ENCODE measurements around the gene APOBEC3B.

The APOBEC3B gene

DNA sequence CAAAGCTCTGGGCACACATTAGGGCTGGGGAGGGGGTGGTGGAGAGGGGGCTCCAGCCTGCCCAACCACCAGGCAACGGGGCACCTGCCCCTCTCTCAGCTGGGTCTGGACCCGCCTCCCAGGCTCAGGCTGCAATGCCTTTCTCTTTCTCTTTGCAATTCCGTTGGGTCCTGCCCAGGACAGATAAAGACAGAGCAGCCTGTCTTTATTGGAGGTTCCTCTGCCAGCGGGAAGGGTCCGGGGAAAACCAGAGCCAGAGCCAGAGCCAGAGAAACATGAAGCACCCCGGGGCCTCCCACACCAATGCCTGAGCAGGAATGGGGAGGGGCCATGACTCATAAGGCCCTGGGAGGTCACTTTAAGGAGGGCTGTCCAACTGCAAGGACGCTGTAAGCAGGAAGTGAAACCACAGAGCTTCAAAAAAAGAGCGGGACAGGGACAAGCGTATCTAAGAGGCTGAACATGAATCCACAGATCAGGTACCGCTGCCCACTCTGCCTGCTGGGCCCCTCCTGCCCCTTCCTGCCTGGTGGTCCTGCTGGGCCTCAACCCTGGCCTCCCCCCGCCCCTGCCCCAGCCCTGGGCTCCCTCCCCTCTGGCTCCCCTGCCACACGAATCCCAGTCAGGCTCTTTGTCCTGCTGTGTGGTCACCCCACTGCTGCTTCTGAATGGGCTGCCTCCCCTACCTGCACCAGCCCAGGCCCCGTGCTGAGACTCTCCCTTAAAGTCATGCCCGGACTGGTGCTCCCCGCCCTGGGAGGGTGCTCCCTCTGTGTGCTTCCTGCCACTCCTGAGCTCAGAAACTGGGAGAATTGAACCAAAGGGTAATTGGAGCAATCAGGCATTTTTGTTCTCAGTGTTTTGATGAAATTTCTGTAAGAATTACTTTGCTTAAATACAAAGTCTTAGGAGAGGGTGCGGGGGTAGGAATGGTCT is at the start of gene APOBEC3B:
APOBEC3B (plus strand) TSS at position 356 of the 936 bp plus-strand sequence; CDS start at position 463, 107 bp downstream.
- peak; percentile 77 for DNase-seq

DNA sequence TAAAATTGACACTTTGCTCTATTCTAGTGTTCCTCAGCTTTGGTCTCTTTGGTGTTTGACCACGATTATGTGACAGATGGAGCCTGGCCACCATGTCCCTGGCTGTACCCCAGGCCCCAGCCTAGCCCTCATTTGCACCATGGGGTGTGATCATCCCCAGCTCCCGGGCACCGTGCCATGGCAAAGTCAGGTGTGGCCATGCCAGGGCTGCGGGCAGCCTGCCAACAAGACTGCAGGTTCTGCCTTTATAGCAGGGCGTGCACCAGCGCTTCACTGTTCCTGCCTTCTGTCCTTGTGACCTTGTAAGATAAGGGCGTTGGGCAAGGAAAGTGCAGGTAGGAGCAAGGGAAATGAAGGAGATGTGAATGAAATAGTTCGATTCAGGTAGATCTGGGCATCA is 47.1 kb upstream of the APOBEC3B start:
- no peak for DNase-seq

DNA sequence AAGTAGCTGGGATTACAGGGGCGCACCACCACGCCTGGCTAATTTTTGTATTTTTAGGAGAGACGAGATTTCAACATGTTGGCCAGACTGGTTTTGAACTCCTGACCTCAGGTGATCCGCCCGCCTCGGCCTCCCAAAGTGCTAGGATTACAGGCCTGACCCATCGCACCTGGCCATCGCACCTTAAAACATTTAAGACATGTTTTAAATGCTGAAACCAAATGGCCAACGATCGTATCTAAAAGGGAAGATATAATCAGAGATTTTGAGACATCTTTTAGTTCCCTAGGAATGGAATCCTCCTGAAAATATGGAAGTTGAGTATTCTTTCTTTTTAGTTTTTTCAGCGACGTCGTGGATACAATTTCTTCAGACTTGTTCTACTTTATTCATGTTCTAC is 46.5 kb upstream of the APOBEC3B start:
- no peak for DNase-seq

DNA sequence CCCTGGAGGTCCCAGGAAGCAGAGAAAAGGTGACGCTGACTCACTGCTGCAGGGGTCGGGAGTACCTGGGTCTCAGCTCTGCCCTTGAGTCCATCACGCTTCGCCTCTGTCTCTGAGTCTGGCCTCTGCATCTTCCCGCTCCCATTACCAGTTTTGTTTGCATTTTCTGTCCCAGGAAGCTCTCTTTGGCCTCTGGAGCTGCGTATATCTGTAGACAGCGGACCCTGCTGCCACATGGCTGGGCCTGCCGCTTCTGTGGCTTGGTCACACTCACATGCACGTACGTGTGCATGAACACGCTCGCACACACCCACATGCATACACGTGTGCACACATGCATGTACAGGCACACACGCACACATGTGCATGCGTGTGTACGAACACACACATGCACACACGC is 45.6 kb upstream of the APOBEC3B start:
- DNase-seq, result no peak

DNA sequence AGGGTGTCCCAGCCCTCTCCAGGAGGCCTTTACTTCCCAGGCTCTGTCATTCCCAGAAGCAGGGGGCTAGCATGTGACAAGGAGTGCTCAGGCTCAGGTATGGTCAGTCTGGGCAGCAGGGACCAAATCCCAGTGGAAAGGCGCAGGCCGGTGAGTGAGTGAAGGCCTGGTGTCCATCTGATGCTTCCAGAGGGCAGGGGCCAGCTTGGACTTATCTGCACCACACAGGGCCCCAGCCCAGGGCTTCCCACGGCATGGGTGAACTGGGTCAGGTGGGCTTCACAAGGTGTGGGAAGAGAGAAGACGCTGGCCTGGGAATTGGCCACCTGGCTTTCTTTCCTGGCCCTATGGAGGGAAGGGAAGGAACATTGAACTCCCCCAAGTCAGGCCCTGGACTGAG is 45.1 kb upstream of the APOBEC3B start:
- no peak for DNase-seq

DNA sequence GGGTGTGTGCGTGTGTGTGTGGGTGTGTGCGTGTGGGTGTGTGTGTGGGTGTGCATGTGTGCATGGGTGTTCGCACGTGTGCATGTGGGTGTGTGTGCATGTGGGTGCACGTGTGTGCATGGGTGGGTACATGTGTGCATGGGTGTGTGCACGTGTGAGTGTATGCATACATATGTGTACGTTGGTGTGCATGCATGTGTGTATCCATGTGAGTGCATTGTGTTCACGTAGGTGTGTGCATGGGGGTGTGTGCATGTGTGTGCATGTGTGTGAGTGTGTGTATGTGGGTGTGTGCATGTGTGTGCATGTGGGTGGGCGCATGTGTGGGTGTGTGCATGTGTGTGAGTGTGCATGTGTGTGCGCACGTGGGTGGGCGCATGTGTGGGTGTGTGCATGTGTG is 44.6 kb upstream of the APOBEC3B start:
- DNase-seq, result no peak

DNA sequence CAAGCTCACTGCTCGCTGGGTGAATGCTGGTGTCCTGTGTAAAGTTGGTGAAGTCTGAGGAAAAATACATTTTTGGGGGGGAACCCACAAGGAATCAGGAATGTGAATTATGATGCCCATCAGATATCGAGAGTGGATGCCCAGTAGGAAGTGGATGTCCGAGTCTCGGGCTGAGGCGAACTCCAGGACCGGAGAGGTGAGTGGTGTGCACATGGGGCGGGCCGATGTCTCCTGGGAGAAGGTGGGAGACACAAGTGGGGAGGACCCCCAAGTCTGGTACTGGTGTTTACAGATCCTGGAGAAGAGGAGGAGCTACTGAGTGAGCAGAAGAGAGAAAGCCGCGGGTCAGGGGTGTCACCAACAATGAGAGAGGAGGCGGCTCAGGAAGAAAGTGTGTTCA is 43.9 kb upstream of the APOBEC3B start:
- no peak for DNase-seq

DNA sequence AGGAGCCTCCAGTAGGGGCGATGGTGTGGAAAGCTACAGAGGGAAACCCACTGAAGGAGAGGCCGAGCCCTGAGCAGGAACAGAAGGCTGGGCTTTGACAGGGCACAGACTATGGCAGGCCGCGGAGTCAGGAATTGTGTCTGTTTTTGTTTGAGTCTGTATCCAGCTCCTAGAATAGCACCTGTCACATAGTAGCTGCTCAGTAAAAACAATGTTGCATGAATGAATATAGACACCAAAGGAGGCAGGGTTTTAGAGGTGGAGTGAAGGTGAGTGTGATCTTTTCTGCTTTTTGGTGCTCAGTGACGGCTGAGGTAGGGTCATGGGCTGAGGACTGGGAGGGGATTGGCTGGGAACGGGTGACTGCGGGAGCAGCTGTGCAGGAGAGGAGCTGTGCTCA is 43.2 kb upstream of the APOBEC3B start:
- no peak for DNase-seq

DNA sequence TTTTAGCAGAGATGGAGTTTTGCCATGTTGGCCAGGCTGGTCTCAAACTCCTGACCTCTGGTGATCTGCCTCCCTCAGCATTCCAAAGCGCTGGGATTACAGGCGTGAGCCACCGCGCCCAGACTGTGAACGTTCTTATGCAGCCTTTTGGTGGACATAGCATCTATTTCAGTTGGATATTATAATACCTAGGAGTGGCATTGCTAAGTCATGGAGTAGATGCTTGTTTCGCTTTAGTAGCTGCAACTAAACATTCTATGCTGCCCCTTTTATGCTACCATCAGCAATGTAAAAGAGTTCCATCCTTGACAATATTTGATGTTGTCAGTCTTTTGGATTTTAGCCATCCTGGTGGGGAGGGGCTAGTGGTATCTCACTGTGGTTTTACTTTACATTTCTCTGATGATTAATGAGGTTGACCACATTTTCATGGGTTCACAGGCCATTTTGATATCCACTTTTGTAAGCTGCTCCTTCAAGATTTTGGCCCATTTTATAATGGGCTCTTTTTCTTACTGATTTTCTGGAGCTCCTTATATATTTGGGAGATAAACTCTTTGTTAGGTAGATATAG is 41.2 kb upstream of the APOBEC3B start:
- no peak for DNase-seq

DNA sequence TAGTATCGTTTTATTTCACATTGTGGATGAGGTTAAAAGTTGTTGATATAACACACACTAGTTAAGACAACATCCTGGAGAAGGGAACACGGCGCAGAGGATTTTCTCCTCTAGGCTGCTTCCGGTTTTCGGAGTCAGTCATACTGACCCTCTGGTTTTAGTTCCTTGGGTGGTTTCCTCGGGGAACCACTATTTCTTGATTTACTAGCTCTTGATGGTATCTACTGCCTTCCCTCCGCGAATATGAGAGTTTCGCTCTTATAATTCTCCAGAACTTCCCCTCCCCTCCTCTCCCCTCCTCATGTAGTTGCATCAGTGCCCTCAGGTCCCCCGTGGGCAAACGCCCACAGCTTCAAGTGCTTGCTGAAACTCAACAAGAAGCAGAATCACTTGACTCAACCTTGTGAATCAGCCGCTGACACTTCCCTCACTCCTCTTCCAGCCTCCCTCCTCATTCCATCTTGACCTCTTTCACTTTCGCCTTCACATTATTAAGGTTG is 40.6 kb upstream of the APOBEC3B start:
- peak; percentile 75 for DNase-seq

DNA sequence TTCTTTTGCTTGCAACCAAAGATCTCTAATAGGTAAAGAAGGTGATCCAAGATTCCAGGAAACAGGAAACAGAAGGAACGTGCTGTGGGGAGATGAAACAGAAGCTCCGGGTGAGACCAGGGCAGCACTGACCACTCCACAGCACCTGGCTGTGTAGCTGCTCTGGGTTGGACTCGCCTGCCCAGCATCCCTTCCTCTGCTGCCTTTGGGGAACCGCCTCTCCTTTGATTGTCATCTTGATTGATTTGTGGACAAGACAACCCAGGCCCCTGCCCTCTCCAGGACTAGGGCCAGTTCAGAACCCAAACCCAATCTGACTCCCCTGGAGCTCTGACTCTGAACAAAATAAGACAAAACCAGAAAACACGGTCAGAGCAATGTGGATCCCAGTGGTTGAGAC is 39.4 kb upstream of the APOBEC3B start:
- no peak for DNase-seq

DNA sequence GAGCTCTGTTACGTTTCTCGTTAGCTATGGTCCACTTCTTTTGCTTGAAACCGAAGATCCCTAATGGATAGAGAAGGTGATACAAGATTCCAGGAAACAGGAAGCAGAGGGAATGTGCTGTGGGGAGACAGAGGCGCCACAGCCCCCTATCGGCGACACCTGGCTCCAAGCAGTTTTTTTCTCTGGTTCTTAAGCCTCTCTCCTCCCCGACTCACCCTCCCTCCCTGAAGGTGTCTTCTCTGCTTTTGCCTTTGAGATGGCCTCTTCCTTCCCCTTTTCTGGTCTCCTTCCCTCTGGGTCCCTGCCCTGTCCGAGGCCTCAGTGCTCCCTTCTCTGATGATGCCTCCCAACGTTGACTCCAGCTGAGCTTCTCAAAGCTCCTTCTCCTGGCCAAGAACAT is 38.9 kb upstream of the APOBEC3B start:
- DNase-seq, result no peak

DNA sequence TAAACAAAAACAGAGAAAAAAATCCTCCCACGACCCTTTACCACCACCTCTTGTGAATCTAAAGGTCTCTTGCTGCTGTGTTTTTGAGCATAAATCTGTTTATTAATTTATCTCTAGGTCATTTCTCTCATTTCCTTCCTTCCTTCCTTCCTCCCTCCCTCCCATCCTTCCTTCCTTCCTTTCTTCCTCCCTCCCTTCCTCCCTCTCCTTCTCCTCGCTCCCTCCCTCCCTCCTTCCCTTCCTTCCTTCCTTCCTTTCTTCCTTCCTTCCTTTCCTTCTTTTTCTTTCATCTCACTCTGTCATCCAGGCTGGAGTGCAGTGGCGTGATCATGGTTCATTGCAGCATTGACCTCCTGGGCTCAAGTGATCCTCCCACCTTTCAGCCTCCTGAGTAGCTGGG is 38.3 kb upstream of the APOBEC3B start:
- no peak for DNase-seq

DNA sequence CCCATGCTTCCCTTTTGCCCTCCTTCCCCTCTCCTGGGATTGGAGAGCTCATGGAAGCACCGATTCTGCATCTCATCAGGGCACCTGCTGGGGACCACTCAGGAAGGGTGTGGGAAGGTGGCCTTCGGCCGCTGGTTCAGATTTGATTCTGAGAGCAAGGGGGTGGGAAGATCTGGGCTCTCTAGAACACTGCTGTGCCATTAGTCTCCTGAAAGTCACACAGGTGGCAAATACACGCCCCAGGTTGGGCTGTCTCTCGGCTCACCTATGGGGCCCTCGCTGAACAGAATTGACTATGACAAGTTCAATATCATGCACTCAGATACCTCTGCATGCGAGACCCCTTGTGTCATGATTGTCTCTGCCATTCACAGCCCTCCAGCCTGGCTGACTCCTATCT is 37.5 kb upstream of the APOBEC3B start:
- DNase-seq, result peak; percentile 44

DNA sequence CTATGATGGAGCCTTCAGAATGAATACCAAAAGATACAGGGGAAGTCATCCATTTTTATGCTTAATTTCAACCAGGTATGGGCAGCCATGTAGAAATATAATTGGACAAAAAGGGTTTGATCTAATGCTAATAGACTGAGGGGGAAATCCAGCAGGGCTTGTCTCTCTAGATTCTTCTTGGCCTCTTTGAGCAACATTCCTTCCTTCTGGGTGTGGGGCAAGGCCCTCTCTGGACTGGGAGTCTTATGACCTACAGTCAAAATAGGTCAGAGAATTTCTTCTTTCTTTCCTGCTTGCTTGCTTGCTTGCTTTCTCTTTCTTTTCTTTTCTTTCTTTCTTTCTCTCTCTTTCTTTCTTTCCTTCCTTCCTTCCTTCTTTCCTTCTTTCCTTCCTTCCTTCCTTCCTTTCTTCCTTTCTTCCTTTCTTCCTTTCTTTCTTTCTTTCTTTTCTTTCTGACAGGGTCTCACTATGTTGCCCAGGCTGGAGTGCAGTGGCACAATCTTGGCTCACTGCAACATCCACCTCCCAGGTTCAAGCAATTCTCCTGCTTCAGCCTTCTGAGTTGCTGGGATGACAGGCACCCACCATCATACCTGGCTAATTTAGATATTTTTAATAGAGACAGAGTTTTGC is 36.3 kb upstream of the APOBEC3B start:
- peak; percentile 18 for DNase-seq

DNA sequence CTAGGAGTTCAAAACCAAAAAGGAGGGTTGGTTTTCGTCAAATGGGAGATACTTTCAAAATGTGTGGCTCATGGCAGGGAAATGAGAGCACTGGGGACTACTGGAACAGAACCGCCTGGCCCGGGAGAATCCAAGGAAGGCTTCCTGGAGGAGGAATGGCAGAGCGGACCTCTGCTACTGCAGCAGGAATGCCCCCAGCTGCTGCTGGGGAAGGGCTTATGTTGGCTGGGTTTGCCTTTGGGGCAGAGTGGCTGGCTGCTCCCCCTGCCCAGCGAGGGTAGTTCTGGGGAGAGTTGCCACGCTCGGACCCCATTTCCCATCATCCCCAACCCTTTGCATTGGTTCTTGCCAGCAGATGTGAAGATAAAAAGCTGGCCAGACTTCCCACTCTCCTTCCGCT is 35.4 kb upstream of the APOBEC3B start:
- peak; percentile 35 for DNase-seq

DNA sequence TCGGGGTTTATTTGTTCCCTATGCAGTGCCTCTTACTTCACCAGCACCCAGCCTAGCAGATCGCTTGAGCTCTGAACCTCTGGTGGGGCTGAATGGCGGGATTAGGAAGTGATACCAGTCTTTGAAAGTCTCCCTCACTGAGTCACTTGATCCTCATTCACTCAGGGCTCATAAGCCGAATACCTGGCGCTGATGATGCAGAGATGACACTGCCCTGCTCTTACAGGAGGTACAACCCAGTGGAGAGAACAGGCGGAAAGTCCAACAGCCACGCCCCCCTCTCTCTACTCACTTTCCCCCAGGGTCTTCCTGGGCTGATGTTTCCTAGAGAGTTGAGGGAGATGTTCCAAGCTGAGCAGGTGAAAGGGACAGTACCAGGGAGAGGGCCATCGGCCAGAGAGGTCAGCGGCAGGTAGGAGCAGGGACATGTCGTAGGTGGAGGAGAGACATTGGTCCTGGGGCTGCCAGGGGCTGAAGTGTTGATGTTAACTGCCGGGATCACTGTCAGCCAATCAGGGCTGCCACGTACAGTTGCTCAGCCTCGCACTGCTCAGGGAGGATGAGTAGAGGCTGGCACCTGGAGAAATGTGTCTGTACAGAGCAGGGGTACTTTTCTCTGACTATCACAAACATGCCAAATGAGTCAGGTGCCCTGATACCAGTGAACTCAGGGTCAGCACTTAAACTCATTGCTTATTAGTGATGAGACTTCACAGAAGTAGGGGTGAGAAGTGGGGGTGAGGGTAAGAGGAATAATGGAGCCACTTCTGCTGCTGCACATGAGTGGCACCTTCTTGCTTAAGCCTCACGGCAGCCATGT is 34.6 kb upstream of the APOBEC3B start:
- peak; percentile 60 for DNase-seq

DNA sequence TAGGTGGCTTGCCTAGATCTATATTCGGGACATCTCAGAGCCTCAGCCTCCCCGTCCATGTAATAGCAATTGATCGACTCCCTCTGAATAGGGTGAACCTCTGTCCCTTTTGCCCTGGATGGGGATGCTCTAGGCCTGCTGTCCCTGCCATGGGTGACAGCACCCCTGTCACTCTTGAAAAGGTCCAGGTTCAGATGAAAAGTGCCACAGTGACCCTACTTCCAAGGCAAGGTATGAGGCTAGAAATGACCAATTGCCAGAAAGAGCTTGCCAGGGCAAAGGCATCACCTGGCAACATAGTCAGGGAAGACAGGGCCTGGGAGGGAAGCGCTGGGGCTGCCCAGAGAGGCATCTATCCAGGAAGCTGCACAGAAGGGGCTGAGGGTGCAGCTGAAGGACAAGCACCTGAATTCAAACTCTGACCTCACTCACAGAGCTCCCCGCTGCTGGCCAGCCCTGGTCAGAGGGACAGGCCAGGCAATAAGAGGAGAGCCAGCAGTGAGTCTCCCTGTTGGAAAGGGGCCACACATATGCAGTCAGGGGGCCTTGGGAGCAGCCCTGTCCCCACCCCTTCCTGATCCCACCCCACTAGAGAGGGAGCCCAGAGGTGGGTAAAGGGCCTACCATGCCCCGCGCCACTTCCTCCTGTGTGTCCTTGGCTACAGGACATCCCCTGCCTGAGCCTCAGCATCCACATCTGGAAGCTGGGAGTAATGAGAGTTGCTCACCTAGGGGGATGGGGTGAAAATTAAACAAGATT is 33.8 kb upstream of the APOBEC3B start:
- peak; percentile 51 for DNase-seq

DNA sequence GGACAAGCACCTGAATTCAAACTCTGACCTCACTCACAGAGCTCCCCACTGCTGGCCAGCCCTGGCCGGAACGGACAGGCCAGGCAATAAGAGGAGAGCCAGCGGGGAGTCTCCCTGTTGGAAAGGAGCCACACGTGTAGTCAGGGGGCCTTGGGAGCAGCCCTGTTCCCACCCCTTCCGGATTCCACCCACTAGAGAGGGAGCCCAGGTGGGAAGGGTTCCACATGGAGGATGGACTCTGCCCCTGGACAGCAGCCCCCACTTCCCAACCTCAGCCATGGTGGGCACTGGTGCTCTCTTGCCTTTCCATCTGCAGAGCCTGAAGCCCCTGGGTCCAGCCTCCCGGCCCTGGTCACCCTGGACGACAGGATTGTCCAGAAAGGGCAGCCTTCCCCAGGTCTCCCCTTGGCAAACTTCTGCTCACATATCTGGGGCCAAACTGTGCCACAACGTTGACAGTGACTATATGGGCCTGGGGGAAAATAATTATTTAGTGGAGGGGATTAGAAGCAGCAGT is 32.2 kb upstream of the APOBEC3B start:
- peak; percentile 44 for DNase-seq

DNA sequence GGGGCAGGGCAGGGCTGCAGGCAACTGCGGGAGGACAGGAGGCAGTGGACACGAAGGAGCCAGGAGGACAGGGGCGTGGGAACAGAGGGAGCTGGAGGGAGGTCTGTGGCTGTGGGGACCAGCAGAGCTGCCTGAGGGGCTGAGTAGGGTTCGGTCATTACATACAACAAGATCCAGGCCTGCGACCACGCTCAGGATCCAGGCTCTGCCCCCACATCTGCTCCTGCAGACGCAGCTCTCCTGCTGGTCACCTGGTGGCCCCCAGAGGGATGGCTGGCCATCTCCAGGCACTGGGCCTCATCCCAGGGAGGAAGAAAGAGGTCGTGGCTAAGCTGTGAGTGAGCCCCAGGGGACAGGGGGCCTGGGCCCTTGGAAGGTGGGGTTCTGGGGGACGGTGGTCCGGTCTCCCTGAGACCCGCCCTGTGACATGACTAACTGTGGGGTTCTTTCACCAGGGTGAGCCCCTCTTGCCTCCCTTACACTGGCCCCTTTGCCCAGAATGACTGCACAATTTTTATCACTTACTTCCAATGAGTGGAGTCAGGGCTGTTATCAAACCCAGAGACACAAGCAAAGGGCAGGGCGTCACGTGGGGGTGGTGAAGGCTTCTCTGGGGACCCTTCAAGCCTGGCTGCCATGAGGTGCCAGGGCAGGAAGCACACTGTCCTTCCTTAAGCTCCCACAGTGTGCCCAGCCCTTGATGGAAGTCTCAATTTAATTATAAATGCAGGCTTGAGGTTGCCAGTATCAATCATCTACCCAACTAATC is 31.4 kb upstream of the APOBEC3B start:
- no peak for DNase-seq

DNA sequence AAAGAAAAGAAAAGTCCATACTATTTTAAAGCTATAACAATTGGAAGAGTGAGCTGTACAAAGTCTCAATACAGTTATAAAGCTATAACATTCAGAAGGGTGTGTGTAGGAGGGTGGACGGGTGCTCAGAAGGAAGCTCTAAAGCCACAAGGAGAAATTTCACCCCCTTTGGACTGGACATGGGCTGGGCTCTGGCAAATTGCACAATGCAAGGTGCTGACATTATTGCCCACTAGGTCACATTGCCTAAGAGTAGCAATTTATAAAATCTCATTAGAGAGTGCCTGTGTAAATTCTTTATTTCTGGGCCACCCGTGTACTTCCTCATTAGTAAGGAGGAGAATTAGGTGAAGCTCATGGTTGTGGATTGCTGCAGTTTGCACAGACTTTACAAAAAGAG is 30.4 kb upstream of the APOBEC3B start:
- no peak for DNase-seq
